ENCODE measurements around the gene NTSR1.

DNA sequence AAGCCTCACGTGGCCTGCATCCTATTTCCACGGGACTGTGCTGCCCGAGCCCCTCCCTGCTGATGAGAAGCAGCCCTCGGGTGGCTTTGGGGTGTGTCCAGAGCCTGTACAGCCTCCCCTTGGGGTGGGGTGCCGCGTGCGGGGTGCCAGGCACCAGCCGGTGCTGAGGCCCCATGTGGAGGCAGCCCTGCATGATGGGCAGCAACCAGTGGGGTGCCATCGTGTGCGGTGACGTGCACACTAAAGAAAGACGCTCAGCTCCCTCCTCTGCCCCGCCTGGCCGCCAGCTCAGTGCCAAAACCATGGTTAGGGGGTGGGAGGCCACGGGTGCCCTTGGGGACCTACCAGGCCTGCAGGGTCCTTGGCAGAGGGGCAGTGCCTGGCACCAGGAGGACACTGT is 26.2 kb downstream of the NTSR1 start:
- TF ChIP-seq, protein P1, sequence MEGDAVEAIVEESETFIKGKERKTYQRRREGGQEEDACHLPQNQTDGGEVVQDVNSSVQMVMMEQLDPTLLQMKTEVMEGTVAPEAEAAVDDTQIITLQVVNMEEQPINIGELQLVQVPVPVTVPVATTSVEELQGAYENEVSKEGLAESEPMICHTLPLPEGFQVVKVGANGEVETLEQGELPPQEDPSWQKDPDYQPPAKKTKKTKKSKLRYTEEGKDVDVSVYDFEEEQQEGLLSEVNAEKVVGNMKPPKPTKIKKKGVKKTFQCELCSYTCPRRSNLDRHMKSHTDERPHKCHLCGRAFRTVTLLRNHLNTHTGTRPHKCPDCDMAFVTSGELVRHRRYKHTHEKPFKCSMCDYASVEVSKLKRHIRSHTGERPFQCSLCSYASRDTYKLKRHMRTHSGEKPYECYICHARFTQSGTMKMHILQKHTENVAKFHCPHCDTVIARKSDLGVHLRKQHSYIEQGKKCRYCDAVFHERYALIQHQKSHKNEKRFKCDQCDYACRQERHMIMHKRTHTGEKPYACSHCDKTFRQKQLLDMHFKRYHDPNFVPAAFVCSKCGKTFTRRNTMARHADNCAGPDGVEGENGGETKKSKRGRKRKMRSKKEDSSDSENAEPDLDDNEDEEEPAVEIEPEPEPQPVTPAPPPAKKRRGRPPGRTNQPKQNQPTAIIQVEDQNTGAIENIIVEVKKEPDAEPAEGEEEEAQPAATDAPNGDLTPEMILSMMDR (IDR thresholded peaks at IDR 0.05), result no peak
- no peak for TF ChIP-seq ZFX (IDR thresholded peaks at IDR 0.05; ENCODE audit: borderline replicate concordance)
